OCI-LY7 (cell line): ENCODE measurements around the gene ZNF254. TPM values are rescaled to one million over a fixed set of nuclear protein-coding genes. Genes with fewer than 3 reads are reported as not detected.

Experiments used
- BruUV-seq: library from RNA; stranded (reverse); fragments of 400-500 nt; replicated peaks from 2 replicates; lab custom pipeline; 2021; lab: Mats Ljungman, UMichigan
- CTCF ChIA-PET: fragments of 300-600 bp; sonication (Branson Sonifier 250); formaldehyde crosslinking; loops from one replicate; lab custom pipeline; 2022; ENCODE audit warnings: antibody characterized with exemption; ENCODE audit not compliant: unreplicated experiment; lab: Charles Lee
- POLR2A ChIA-PET: fragments of 300-600 bp; sonication (Branson Sonifier 250); formaldehyde crosslinking; loops from one replicate; lab custom pipeline; 2022; ENCODE audit warnings: antibody characterized with exemption; lab: Charles Lee
- DNase-seq: peaks from one replicate; pipeline ENCODE4 v3.0.0-alpha.2; 2015; ENCODE audit warnings: low spot score
- H2AFZ ChIP-seq: fragments of 200-600 bp; sonication (generic), shearing (Covaris generic); 2 replicates; pipeline ENCODE4 v1.6.1; 2014; ENCODE audit warnings: mild to moderate bottlenecking, antibody characterized with exemption, low read length, moderate library complexity
- H3K27ac ChIP-seq: fragments of 200-600 bp; sonication (generic); 2 replicates; pipeline ENCODE4 v1.5.1; 2014; ENCODE audit warnings: mixed run types, low read depth, mild to moderate bottlenecking, moderate library complexity, low read length, inconsistent platforms; ENCODE audit not compliant: poor library complexity, severe bottlenecking
- H3K36me3 ChIP-seq: fragments of 200-600 bp; sonication (generic); 2 replicates; pipeline ENCODE4 v1.6.1; 2014; ENCODE audit warnings: mild to moderate bottlenecking, antibody characterized with exemption, low read length, moderate library complexity, mixed read lengths; ENCODE audit not compliant: insufficient read depth
- H3K4me1 ChIP-seq: fragments of 200-600 bp; sonication (generic); 2 replicates; pipeline ENCODE4 v1.5.1; 2014; ENCODE audit warnings: mild to moderate bottlenecking, low read length; ENCODE audit not compliant: insufficient read depth, poor library complexity, severe bottlenecking
- H3K4me2 ChIP-seq: fragments of 200-600 bp; sonication (generic); 2 replicates; pipeline ENCODE4 v1.6.1; 2014; ENCODE audit warnings: mild to moderate bottlenecking, low read length
- H3K4me3 ChIP-seq: fragments of 200-600 bp; sonication (generic); 2 replicates; pipeline ENCODE4 v1.5.1; 2014; ENCODE audit warnings: mild to moderate bottlenecking, low read depth, low read length; ENCODE audit not compliant: poor library complexity, severe bottlenecking
- H3K79me2 ChIP-seq: fragments of 200-600 bp; sonication (generic); 2 replicates; pipeline ENCODE4 v1.6.1; 2016; ENCODE audit warnings: low read depth, mild to moderate bottlenecking, low read length, moderate library complexity, mixed read lengths; ENCODE audit not compliant: insufficient read depth
- H3K9me2 ChIP-seq: fragments of 200-600 bp; sonication (generic); 2 replicates; pipeline ENCODE4 v1.6.1; 2016; ENCODE audit warnings: mild to moderate bottlenecking, low read length, mixed read lengths; ENCODE audit not compliant: insufficient read depth
- H3K9me3 ChIP-seq: fragments of 200-600 bp; sonication (generic); 2 replicates; pipeline ENCODE4 v1.6.1; 2014; ENCODE audit warnings: mild to moderate bottlenecking, mixed run types, low read length, mixed read lengths
- H4K20me1 ChIP-seq: fragments of 200-600 bp; sonication (generic); 2 replicates; pipeline ENCODE4 v1.6.1; 2014; ENCODE audit warnings: mild to moderate bottlenecking, antibody characterized with exemption, low read length, moderate library complexity, mixed read lengths; ENCODE audit not compliant: insufficient read depth
- EZH2phosphoT487 ChIP-seq: fragments of 200-600 bp; sonication (generic); IDR thresholded peaks from 2 replicates; pipeline ENCODE4 v1.6.1; 2018; ENCODE audit warnings: low read depth, borderline replicate concordance, mild to moderate bottlenecking, mixed run types, antibody characterized with exemption, low read length, moderate library complexity, mixed read lengths
- intact Hi-C: fragments of 100-400 bp; cut with micrococcal nuclease; formaldehyde crosslinking; loops from one replicate; pipeline ENCODE4 v1.10.0; 2022; ENCODE audit not compliant: unreplicated experiment
- total RNA-seq, 2 experiments: library from RNA; depleted of rRNA in 1 of 2; stranded (reverse); fragments of >200 nt in 1 of 2; shearing (Covaris generic) in 1 of 2; gene quantifications; 2 replicates each; pipeline ENCODE4 v1.2.3, GENCODE V29; 2014 to 2022
- TF ChIP-seq, protein P1 (sequence below): fragments of 200-600 bp; sonication (generic); conservative IDR thresholded peaks from 2 replicates; pipeline ENCODE4 v1.5.1; 2014; ENCODE audit warnings: mild to moderate bottlenecking, antibody characterized with exemption, low read length, moderate library complexity, mixed read lengths

Gene ZNF254
- total RNA-seq, 2 experiments from 2014 or later: 10.1 to 12.2 TPM

- no peaks in the 10 kb centered on the region for H4K20me1 ChIP-seq
- H3K4me1 ChIP-seq: no peaks in the 10 kb centered on the region
- no peak overlapping the region for H3K27ac ChIP-seq
- ChIA-PET CTCF (no interaction called here), POLR2A (no interaction called here)
- H3K9me2 ChIP-seq: no peaks in the 10 kb centered on the region
- peaks cover 37% of the 10 kb centered on the region for H3K36me3 ChIP-seq
- H3K9me3 ChIP-seq: no peaks in the 10 kb centered on the region
- H2AFZ ChIP-seq: no peak overlapping the region
- intact Hi-C loops: no loop called here
- DNase-seq: no peak
- no TSS peak for BruUV-seq
- H3K4me2 ChIP-seq: no peak overlapping the region
- no peak overlapping the region for H3K4me3 ChIP-seq
- H3K79me2 ChIP-seq: 0 out of 2 replicates have a peak, but pooled peaks cover 6% of the 10 kb centered on the region
- no peak for TF ChIP-seq EZH2phosphoT487
- TF ChIP-seq, protein P1, sequence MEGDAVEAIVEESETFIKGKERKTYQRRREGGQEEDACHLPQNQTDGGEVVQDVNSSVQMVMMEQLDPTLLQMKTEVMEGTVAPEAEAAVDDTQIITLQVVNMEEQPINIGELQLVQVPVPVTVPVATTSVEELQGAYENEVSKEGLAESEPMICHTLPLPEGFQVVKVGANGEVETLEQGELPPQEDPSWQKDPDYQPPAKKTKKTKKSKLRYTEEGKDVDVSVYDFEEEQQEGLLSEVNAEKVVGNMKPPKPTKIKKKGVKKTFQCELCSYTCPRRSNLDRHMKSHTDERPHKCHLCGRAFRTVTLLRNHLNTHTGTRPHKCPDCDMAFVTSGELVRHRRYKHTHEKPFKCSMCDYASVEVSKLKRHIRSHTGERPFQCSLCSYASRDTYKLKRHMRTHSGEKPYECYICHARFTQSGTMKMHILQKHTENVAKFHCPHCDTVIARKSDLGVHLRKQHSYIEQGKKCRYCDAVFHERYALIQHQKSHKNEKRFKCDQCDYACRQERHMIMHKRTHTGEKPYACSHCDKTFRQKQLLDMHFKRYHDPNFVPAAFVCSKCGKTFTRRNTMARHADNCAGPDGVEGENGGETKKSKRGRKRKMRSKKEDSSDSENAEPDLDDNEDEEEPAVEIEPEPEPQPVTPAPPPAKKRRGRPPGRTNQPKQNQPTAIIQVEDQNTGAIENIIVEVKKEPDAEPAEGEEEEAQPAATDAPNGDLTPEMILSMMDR: no peak
These were observed 40.4 kb upstream of the ZNF254 start for GRCh38 chr19:24046550-24046949.

DNA sequence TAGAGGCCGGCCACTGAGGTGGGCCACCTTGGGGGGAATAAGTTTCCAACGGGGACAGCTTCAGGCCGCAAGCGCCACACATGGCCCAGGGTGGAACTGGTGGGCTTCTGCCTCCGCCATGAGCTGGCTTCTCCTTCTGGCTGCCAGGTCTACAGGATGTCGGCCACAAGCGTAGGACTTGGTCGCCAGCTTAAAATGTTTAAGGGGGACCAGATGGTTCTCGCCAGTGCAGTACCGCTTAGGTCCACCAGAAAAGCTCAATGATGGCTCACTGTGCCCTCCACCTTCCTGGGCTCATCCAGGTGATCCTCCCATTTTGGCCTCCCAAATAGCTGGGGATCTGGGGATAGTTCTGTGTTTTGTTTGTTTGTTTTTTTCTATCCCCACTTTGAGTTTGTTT is 38.7 kb upstream of the ZNF254 start:
- Histone ChIP-seq H3K79me2 (no peaks in the 10 kb centered on the region), H3K9me2 (no peaks in the 10 kb centered on the region), H4K20me1 (no peaks in the 10 kb centered on the region), H2AFZ (no peak overlapping the region), H3K4me1 (no peaks in the 10 kb centered on the region), H3K4me3 (no peak overlapping the region), H3K36me3 (peaks cover 45% of the 10 kb centered on the region), H3K4me2 (no peak overlapping the region), H3K9me3 (no peaks in the 10 kb centered on the region), H3K27ac (no peak overlapping the region)
- ChIA-PET POLR2A (interaction anchor here (0.6 kb wide), 1 partner anchor 392 kb away, joined by 6 read pairs; no protein-coding TSS in a partner anchor), CTCF (no interaction called here)
- intact Hi-C loops: no loop called here
- no TSS peak for BruUV-seq
- TF ChIP-seq EZH2phosphoT487: no peak
- DNase-seq: no peak

DNA sequence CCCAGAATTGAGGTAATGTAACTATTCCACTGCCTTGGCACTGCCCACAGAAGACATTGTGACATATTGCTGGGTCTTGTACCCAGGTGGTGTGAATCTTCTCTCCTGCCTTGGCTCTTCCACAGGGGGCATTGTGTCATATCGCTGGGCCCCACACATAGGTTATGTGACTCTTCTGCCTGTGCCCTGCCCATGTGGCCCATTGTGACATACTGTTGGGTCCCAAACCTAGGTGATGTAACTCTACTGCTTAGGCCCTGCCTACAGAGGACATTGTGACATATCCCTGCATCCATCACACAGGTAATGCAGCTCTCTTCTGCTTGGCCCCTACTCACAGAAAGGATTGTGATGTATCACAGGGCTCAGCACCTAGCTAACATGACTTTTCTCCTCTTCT is 37.5 kb upstream of the ZNF254 start:
- H3K9me2 ChIP-seq: no peaks in the 10 kb centered on the region
- no peak overlapping the region for H3K4me3 ChIP-seq
- H2AFZ ChIP-seq: no peak overlapping the region
- H3K4me2 ChIP-seq: no peak overlapping the region
- TF ChIP-seq, protein P1: no peak
- TF ChIP-seq EZH2phosphoT487: no peak
- BruUV-seq: no TSS peak
- H3K27ac ChIP-seq: no peak overlapping the region
- ChIA-PET POLR2A (no interaction called here), CTCF (no interaction called here)
- intact Hi-C loops: no loop called here
- H3K79me2 ChIP-seq: no peaks in the 10 kb centered on the region
- H3K9me3 ChIP-seq: no peaks in the 10 kb centered on the region
- no peaks in the 10 kb centered on the region for H3K4me1 ChIP-seq
- no peaks in the 10 kb centered on the region for H4K20me1 ChIP-seq
- peaks cover 47% of the 10 kb centered on the region for H3K36me3 ChIP-seq
- no peak for DNase-seq
